ENCODE results near the gene DOCK1.

Gene DOCK1

GRCh38 chr10:127006453-127006852 is 101.2 kb downstream of the DOCK1 start:
- DNase-seq (ENCODE audit: insufficient read length, low spot score) (no peak), FAIRE-seq (no peak)
- TF ChIP-seq POLR2A (IDR thresholded peaks at IDR 0.05; ENCODE audit: low read depth, low read length): no peak

GRCh38 chr10:127009366-127009765 is 104.1 kb downstream of the DOCK1 start:
- TF ChIP-seq POLR2A (IDR thresholded peaks at IDR 0.05; ENCODE audit: low read depth, low read length): no peak
- DNase-seq (ENCODE audit: insufficient read length, low spot score) (no peak), FAIRE-seq (no peak)

GRCh38 chr10:127011174-127011573 is 105.9 kb downstream of the DOCK1 start:
- no peak for DNase-seq (ENCODE audit: insufficient read length, low spot score)
- TF ChIP-seq POLR2A (IDR thresholded peaks at IDR 0.05; ENCODE audit: low read depth, low read length): no peak

DNA sequence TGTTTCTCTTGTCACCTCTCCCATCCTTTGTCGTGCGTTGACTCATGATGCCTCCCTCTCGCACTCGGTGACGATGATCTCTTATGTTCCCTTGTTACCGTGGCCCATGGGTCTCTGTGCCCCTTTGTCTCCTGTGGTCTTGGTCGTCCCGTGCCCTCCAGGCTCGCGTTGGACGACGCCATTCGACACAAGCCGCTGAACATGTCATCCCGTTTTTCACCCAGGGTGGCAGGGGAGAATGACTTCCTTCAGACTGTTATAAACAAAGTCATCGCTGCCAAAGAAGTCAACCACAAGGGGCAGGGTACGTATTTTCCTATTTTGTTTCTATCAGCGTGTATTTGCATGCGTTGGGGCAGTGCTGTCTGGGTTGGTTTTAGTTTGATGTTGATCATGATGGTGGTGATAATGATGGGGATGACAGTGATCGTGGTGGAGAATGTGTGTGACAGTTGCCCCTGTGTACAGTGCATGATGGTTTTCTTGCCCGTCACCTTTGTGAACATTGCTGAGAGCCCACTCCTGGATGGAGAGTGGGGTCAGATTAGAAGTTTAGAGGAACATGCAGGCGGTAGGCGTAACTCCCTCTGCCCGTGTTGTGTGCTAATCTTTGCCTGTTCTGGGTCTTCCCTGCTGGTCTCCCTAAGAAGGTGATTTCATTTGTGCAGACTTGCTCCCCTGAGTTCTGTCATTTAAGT is 107.0 kb downstream of the DOCK1 start:
- FAIRE-seq: no peak
- no peak for TF ChIP-seq POLR2A (IDR thresholded peaks at IDR 0.05; ENCODE audit: low read depth, low read length)

More at GRCh38 chr10:127011174-127011573, 105.9 kb downstream of the DOCK1 start:
- no peak for FAIRE-seq

GRCh38 chr10:127012769-127013152 is 107.5 kb downstream of the DOCK1 start:
- no peak for TF ChIP-seq POLR2A (IDR thresholded peaks at IDR 0.05; ENCODE audit: low read depth, low read length)
- no peak for FAIRE-seq
- DNase-seq (ENCODE audit: insufficient read length, low spot score): peak; percentile 18

More for the DNA sequence above, 107.0 kb downstream of the DOCK1 start:
- DNase-seq (ENCODE audit: insufficient read length, low spot score): no peak

GRCh38 chr10:127013211-127013656 is 108.0 kb downstream of the DOCK1 start:
- no peak for TF ChIP-seq POLR2A (IDR thresholded peaks at IDR 0.05; ENCODE audit: low read depth, low read length)
- FAIRE-seq: no peak
- no peak for DNase-seq (ENCODE audit: insufficient read length, low spot score)

DNA sequence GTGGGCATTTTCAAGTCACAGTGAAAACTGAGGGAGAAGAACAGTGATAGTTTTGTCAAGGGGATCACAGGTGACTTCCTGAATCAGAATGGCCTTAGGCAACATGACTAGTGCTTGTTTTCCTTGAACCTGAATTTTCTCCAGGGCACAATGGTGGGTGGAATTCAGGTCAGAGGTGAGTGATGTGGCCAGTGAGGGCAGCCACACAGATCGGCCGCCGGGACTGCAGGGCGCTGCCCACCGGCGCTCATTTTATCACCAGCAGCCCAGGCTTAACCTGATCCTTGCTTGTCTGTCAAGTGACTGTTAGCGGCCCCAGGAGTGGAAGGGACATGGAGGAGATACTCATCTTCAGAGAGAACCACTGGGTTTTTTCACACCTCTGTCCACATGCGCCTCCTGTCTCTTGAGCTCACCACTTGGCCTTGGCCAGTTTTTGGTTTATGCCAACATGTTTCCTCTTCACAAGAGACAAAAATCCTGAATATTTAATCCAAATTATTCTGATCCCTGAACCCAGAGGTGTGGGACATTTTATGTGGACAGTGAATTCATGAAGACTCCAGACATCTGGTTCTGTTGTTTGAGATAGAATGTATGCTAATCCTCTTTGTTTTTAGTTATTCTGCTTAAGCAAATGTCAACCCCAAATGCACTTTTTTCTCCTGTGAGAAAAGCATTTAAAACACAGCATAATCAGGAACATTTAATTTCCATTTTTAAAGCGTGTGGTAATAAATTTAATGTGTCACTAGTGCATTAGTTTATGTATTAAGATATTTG is 108.7 kb downstream of the DOCK1 start:
- no peak for TF ChIP-seq POLR2A (IDR thresholded peaks at IDR 0.05; ENCODE audit: low read depth, low read length)
- no peak for DNase-seq (ENCODE audit: insufficient read length, low spot score)
- FAIRE-seq: no peak

DNA sequence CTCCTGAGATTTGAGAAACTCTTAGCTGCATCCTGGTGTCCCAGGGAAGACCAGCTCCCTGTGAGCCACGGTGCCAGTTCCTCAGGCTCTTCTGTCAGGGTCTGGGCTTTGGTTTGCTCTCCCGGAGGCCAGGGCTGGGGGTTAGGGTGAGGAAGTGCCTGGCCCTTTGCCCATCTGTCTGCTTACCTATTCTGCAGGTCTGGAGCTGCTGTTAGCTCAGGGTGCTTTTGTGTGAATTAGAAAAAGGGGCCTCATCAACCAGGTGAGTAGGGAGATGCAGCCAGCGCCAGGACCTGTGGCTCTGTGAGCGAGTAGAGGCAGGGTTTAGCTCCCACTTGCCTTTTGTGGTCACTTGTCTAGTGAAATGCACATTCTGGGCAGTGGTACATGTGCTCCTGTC is 109.4 kb downstream of the DOCK1 start:
- no peak for TF ChIP-seq POLR2A (IDR thresholded peaks at IDR 0.05; ENCODE audit: low read depth, low read length)
- FAIRE-seq (no peak), DNase-seq (ENCODE audit: insufficient read length, low spot score) (no peak)

- no peak for TF ChIP-seq POLR2A (IDR thresholded peaks at IDR 0.05; ENCODE audit: low read depth, low read length)
- no peak for FAIRE-seq
- DNase-seq (ENCODE audit: insufficient read length, low spot score): no peak
Observed at GRCh38 chr10:127015373-127015772, 110.1 kb downstream of the DOCK1 start.

DNA sequence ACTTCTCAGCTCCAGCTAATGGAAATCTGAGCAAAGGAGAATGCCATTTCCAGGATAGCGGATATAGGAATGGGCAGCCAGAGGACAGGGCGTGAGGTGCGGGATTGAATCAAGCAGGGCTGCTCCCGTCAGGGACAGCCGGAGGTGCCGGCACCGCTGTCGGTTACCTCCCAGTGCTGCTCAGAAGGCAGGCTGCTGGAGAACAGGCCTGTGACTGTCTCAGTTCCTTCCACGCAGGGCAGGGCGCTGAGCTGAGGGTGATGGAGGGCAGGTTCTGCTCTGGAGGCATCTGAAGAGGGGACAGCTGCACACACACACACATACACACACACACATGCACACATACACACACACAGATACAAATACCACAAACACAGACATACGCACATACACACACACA is 111.1 kb downstream of the DOCK1 start:
- DNase-seq (ENCODE audit: insufficient read length, low spot score): no peak
- TF ChIP-seq POLR2A (IDR thresholded peaks at IDR 0.05; ENCODE audit: low read depth, low read length): no peak
- FAIRE-seq: no peak

GRCh38 chr10:127017541-127018297 is 112.5 kb downstream of the DOCK1 start:
- FAIRE-seq (no peak), DNase-seq (ENCODE audit: insufficient read length, low spot score) (no peak)
- TF ChIP-seq POLR2A (IDR thresholded peaks at IDR 0.05; ENCODE audit: low read depth, low read length): no peak

- no peak for FAIRE-seq
Observed at GRCh38 chr10:127018298-127018650, 113.0 kb downstream of the DOCK1 start.

DNA sequence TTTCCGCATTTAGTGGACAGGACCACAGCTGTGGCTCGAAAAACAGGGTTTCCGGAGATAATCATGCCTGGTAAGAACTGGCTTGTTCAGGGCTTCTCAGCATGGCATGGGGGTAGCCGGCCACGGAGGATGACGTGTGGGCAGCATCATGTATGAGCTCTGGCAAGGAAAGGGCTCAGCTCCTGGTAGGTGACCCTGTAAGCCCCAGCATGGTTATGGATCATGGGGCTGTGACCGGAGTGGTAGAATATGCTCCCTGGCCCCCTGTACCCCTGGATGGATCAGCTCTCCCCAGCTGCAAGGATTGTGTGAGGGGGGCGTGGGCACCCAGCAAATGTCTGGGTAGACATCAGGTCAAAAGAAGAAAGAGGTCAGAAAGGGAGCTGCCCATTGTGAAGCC is 113.5 kb downstream of the DOCK1 start:
- DNase-seq (ENCODE audit: insufficient read length, low spot score) (no peak), FAIRE-seq (no peak)
- TF ChIP-seq POLR2A (IDR thresholded peaks at IDR 0.05; ENCODE audit: low read depth, low read length): no peak

More at GRCh38 chr10:127018298-127018650, 113.0 kb downstream of the DOCK1 start:
- TF ChIP-seq POLR2A (IDR thresholded peaks at IDR 0.05; ENCODE audit: low read depth, low read length): no peak
- no peak for DNase-seq (ENCODE audit: insufficient read length, low spot score)

- DNase-seq (ENCODE audit: insufficient read length, low spot score): no peak
- FAIRE-seq: no peak
- no peak for TF ChIP-seq POLR2A (IDR thresholded peaks at IDR 0.05; ENCODE audit: low read depth, low read length)
Observed at GRCh38 chr10:127020260-127020659, 115.0 kb downstream of the DOCK1 start.

Data from H54 (cell line).